DLD1 (cell line): ENCODE measurements around the gene IGF2R.
"Not testable (repeated sequence)": the region's sequence is repeated elsewhere in the genome, so short reads cannot be mapped to it uniquely, and the experiment has no call there.

Source experiments
- in situ Hi-C: cut with HindIII; loops from 2 replicates; pipeline ENCODE4 v1.10.0; 2017; ENCODE audit warnings: low sequenced_read_pairs

IGF2R gene

DNA sequence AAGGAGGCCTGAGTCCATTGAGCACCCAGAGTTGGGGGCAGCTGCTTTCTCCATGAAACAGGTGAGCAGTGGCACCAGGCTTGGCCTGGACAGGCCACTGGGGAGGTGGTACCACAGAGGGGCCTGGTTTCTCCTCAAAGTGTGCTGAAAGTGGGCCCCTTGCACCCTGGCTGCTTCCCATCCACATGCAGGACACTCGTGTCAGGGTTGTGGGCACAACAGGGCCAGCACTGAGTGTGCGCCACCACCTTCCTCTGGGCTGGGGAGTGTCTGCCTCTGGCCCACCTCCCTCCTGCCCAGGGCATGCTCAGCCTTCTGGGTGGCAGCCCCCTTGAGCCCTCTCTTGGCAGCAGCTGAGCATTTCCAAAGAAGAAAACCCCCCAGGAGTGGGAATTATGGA, 147.5 kb downstream of the IGF2R start:
- in situ Hi-C loops = no loop called here

- in situ Hi-C loops = no loop called here
Measured at GRCh38 chr6:160117137-160117536, 148.3 kb downstream of the IGF2R start.

DNA sequence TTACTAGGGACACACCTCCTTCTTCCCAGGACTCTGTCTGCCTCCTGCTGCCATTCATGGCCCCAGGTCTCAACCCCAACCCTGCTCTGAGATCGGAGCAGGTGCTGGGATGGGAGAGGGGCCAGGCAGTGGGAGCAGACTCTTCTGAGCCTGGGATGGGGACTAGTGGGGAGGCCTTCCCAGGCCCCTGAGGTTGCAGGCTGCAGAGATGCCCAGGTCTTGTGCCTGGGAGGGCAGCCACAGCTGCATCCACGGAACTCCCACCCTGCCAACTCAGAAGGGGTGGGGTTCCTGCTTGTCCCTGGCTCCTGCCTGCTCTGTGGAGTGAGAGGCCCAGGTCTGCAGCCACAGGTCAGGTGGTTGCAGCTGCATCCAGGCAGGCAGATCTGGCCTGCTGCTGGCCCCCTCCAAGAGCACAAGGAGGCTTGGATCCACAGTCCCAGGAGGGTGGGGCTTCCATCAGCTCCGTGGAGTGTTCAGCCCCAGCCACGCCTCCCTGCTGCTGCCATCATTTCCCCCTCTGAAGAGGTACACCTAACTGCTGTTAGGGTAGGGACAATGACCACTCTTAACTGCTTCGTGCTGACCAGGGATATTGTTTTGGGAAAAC, 149.8 kb downstream of the IGF2R start:
- in situ Hi-C loops = no loop called here

DNA sequence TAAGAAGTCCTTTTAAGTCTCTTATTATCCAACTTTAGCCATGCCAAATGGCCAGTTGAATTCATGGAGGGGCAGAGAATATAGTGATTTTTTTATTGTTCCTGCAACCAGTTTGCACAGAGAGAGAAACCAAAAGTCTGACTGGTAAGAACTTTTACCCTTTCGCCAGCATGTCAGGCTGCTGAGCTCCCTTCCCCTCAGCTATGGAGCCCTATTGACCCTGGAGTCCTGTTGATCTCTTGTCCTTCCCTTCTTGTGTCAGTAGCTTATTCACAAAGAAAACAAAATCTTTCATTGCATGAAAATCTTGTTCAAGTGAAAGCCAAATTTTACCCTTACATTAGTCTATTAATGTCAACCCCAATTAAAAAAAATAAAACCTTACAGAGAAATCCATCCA, 151.2 kb downstream of the IGF2R start:
- in situ Hi-C loops = no loop called here

DNA sequence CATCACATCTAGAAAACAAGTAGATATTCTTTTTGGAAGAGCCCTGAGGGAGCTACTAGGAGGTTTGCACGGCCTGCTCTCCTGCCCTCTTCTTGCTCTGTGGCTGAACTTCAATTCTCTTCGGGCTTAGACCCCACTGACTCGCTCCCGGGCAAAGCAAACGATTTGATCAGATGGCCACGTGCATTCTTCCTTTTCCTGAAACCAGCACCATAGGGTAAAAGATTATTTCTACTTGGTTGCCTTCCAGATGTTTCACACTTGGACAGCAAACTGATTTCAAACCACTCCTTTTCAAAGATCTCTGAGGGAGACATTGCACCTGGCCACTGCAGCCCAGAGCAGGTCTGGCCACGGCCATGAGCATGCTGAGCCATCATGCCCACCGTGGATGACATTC, 152.7 kb downstream of the IGF2R start, which contains the start of gene SLC22A1:
Gene SLC22A1, plus strand, starts transcription at position 258 of the 400 bp plus-strand sequence. Its CDS starts 121 bp downstream, at position 379.
- in situ Hi-C loops = no loop called here

GRCh38 chr6:160121981-160122380, 153.1 kb downstream of the IGF2R start:
- in situ Hi-C loops = no loop called here

GRCh38 chr6:160122744-160123143, 153.9 kb downstream of the IGF2R start:
- in situ Hi-C loops = no loop called here

DNA sequence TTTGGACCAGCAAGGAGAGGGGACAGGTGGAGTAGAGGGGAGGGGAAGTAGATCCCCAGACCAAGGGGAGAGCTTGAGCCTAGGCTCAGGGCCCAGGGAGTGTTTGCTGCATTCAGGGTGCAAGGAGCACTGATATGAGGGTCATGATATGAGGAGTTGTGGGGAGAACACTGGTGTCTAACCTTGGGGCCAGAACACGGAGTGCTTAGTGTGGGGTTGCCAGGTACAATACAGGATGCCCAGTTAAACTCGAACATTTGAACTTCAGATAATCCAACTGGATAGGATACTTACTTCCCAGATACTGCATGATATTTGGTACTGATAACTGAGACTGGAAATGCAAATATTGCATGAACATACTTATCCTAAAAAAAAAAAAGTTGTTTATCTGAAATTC, 155.1 kb downstream of the IGF2R start:
- in situ Hi-C loops = no loop called here

DNA sequence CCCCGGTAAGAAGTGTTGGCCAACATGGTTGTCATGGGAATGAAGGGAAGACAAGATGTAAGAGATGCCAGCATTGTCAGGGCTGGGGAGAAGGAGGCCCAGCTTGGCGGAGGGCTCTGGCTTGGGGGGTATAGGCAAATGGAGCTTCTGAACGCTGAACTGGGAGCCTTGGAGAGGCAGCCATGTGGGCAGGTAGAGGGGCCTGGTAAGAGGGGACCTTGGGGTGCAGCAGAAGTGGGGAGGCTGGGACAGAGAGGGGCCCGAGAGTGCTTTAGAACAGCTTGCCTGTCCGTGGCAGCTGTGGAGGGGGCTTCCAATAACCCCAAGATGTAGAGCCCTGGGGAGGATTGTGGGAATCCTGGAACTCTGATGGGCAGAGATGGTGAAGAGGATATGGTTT, 155.7 kb downstream of the IGF2R start:
- in situ Hi-C loops = no loop called here

DNA sequence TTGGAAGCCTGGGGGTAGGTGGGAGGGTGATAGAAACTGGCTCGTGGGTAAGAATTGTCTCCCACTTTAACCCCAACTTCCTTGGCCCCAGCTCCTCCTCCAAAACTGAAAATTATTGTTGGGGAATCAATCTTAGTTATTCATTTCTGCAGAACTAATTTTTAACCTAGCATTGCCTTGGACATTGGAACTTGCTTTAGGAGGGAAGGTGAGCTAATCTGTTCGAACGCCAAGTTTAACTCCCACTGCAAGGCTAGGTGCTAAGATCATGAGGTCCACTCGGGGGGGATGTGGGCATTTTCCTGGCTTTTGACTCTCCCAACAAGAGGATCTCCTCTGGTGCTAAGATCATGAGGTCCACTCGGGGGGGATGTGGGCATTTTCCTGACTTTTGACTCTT, 156.2 kb downstream of the IGF2R start:
- in situ Hi-C loops = not testable (repeated sequence)

DNA sequence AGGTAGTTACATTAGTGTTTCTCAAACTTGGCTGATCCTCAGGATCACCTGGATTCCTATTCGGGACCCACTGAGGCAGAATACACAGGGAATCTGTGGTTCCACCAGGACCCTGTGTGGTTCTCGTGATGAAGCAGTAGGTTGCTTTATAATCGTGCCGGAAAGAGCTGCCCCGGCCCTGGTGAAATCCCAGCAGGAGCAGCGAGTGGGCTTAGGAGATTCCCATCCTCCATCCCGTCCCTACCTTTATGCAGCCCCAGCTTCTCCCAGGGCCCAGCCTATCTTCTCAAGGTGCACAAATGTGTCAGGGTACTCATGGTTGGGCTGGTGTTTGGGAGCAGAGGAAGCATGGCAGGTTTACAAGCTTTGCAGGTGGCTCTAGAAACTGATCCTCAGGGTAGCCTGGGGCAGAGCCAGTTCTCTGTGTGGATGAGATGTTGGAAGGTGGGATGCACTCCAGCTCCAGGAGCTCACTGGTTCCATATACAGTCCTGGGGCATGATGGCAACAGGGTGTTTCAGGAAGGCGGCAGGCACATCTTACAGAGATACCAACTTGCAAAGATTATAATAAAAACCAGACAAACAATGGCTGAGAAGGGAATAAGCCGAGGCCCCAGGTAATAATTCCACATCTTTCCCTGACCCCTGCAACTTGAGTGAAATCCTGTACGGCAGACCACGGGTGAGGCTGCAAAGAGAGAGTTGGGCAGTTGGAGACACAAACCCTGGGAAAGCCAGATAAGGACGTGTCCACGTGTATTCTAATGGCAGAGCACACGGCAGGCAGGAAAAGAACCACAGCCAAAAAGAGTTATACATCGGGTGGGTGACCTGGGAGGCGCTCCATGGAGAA, 158.6 kb downstream of the IGF2R start:
- in situ Hi-C loops = no loop called here

GRCh38 chr6:160128125-160128683, 159.3 kb downstream of the IGF2R start:
- in situ Hi-C loops = no loop called here

DNA sequence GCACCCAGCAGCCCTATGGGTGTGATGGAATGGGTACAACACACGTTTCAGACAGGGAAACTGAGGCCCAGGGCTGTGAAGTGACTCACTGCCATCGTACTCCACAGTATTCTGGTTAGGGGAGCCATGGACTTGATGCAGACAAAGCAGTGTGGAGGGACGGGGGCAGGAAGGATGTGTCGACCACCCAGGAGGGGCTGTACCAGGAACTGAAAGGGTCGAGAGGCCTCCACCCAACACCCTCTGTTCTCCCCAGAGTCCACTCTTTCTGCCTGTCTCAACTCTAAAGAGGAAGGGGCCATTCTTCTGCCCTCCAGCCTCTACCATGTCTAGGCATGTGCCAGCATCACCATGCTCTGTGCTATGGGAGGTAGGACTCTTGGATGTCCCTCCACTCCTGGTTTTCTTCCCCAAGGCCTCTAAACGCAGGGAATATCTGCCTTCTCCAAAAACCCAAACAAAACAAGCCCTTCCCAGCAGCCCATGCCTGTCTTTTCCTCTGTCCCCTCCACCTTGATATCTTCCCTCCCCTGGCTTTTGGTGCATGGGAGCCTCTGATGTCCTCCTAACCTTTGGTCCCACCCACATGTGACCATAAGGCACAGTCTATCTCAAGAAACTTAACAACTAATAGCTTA, 160.1 kb downstream of the IGF2R start:
- in situ Hi-C loops = no loop called here

DNA sequence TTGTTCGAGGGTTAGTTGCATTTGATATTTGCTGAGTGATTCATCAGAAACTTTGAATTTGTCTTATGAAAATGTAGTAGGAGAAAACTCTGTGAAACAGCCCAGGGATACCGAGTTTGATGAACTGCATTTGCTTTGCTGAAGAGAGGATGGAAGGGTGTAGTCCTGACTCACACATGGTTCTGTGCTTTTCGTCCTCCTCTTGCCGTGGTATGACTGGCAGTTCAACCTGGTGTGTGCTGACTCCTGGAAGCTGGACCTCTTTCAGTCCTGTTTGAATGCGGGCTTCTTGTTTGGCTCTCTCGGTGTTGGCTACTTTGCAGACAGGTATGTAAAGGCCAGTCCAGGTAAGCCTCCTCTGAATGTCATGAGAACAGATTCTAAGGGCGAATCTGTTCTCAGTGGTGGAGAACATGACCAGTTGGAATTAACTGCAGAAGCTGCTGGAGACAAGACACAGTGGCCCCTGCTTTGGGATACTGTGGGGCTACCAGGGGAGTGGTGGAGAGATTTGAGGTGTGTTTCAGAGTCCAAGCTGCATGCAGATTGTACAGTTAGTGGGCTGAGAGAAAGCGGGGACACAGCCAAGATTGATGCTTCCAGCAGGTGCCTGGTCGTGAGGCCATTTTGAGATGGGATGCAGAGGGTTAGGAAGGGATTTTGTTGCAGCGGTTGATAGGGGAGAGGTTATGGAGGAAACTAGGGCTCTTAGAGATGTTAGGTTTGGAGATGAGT, 161.2 kb downstream of the IGF2R start:
- in situ Hi-C loops = no loop called here

DNA sequence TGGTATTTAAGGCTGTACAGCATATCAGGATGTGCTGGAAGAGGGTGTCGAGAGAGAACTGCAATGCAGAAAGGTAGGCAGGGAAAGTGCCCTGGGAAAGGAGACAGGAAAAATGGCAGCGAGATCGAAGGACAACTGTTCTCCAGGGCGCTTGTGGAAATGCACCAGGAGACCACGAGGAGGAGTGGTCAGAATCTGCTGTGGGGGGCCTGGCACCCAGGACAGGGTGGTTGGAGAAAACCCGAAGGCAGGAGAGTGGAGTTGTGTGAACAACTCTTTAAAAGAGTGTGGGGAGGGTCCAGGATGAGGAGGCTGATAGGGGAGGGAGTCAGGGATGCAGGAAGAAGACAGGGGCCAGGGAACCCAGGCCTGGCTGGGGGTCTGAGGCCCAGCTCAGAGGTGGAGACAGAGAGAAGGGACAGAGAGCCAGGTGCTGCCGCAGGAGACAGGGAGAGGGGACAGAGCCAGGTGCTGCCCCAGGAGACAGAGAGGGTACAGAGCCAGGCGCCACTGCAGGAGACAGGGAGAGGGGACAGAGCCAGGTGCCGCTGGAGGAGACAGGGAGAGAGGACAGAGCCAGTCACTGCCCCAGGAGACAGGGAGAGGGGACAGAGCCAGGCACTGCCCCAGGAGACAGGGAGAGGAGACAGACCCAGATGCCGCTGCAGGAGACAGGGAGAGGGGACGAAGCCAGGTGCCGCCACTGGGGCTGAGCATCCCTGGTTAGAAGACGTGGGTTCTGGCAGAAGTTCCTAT, 162.0 kb downstream of the IGF2R start:
- in situ Hi-C loops = no loop called here

DNA sequence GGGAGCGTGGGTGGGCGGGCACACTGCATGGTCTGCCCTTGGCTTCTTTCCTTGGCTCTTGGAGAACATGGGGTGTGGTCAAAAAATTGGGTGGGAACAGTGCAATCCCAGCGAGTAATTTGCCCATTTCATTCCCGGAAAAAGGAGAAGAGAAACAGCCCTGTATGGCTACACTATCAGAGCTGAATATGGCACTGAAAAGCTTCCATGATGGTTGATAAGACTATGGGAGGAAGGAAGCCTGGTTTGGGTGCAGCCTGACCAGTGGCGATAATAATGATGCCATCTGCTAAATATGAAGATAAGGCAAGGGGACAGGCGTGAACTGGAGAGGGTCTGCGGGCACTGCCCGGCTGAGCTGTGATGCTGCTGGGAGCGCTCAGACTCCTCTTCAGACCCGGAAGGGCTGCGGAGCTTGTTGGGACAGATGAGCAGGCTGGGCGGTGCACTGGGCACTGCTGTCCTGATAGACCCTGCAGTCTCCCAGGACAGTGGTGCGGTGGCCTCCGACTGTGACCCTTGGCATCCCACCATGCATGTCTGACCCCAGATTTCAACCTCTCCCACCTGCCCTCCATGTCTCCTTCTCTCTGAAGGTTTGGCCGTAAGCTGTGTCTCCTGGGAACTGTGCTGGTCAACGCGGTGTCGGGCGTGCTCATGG, 162.9 kb downstream of the IGF2R start:
- in situ Hi-C loops = no loop called here

DNA sequence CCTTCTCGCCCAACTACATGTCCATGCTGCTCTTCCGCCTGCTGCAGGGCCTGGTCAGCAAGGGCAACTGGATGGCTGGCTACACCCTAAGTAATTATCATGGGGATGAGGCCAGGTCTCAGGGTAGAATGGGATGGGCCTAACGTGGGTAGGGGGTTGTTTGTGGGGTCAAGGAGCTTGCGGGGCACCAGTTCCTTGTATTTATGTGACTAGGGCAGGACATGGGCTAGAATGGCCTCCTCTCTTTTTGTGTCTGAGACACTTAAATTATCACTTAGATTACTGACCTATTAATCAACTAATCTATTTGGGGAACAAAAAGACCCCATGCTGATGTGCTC, 163.4 kb downstream of the IGF2R start:
- in situ Hi-C loops = no loop called here

GRCh38 chr6:160132776-160133338, 164.0 kb downstream of the IGF2R start:
- in situ Hi-C loops = no loop called here
